GM21619 (cell line): ENCODE measurements around the gene ASB13.

Experiments
- ATAC-seq: cut with Tn5 transposase; IDR thresholded peaks from one replicate; pipeline ENCODE4 v1.9.1; 2021; ENCODE audit not compliant: unreplicated experiment

Gene ASB13

DNA sequence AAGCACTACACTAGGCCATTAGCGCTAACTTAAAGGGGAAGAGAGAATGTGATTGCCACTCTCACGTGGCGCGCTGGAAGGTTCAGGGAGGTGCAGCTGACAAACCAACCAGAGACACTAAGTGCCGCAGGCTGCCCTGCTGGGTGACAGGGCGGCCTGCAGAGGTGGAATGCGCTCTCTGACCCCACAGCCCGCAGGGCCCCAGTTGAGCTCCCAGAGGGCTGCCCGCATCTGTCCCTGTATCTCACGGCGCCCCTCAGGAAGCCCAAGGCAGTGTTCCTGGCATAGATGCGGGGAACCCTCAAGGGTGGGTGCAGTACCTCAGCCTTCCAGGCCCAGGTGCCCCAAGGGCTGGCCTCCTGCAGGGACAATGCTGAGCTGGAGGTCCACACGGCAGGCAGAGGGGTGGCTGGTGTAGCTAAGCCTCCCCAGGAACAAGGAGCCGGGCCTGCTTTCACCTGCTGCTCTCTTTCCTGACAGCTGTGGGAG, 75.0 kb downstream of the ASB13 start:
- ATAC-seq, result no peak

- ATAC-seq, result no peak
Measured at GRCh38 chr10:5590816-5591215, 75.6 kb downstream of the ASB13 start.

DNA sequence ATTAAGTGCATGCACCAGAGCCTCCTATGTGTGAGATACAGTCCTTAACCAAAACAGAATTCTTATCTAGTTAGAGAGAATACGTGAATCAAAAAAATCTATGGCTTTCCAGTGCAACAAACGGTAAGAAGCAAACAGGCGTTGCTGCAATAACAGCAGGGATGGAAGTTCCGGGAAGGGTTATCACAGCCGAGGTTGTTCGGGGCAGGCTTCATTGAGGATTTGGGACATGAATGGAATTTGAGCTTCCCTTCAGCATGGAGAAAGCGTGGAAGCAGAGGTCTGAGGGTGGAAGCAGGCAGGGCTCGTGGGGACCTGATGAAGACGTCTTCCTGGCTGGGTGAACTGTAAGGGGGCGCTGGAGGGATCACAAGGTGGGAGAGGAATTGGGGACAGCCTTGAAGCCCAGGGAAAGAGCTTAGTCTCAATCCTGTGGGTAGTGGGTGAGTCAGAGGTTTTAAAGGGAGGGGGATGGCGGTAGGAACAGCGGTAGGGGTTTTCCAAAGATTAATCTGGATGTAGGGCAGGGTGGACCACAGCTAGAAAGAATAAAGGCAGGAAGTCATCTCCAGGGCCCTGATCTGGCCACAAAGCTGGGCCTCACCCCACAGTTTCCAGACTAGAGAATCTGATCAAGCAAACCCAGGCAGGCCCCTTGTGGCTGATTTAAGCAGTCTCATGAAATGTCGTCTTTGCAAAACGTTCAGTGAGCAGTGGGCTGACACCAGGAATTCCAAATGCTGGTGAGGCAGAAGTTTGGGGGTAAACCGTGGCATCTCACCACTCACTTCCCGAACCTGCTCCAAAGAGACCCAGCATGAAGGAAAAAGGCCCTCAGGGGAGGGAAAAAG, 76.5 kb downstream of the ASB13 start:
- no peak for ATAC-seq

GRCh38 chr10:5589011-5589660, 77.3 kb downstream of the ASB13 start:
- no peak for ATAC-seq
